ENCODE data around the gene SUCLG1. TPM values are rescaled to one million over a fixed set of nuclear protein-coding genes. Genes with fewer than 3 reads are reported as not detected.
A peak's percentile ranks its signal among the peaks of the same experiment; 100 is the strongest.

Gene SUCLG1
- total and polyA plus RNA-seq, 3 donors from 2014 or later = 48.0 to 80.4 (median 50.6) TPM

DNA sequence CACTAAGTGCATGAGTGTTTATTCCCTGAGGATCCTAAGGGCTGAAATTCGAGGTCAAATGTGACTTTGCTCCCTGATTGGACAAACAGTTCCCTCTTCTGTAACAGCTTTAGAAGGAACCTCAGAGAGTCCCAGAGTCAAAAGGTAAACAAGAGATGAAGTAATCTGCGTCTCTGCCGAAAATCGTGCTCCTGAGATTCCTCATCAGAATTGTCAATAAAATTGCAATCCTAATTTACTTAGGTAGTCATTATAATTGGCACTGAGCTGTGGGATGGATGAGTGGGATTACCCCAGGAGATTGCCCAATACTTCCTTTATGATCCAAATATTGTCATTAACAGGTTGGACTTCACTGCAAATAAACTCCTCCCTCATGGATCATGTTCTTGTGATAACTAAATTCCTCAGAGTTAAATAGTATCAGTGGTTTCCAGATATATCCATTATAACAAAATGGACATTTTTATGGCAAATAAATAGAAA is 907 bp upstream of the SUCLG1 start:
- peak overlapping the region; percentile 99 to 100 for H3K4me3 ChIP-seq
- H3K4me1 ChIP-seq = peaks cover 12% of the 10 kb centered on the region
- no peak for DNase-seq
- H3K27ac ChIP-seq = peak overlapping the region; percentile 92 to 93
- no peaks in the 10 kb centered on the region for H3K36me3 ChIP-seq (ENCODE audit: low read depth, missing control alignments)
- H3K27me3 ChIP-seq = no peaks in the 10 kb centered on the region
- TF ChIP-seq, protein P1, sequence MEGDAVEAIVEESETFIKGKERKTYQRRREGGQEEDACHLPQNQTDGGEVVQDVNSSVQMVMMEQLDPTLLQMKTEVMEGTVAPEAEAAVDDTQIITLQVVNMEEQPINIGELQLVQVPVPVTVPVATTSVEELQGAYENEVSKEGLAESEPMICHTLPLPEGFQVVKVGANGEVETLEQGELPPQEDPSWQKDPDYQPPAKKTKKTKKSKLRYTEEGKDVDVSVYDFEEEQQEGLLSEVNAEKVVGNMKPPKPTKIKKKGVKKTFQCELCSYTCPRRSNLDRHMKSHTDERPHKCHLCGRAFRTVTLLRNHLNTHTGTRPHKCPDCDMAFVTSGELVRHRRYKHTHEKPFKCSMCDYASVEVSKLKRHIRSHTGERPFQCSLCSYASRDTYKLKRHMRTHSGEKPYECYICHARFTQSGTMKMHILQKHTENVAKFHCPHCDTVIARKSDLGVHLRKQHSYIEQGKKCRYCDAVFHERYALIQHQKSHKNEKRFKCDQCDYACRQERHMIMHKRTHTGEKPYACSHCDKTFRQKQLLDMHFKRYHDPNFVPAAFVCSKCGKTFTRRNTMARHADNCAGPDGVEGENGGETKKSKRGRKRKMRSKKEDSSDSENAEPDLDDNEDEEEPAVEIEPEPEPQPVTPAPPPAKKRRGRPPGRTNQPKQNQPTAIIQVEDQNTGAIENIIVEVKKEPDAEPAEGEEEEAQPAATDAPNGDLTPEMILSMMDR (IDR thresholded peaks at IDR 0.05) = no peak
- no peak for TF ChIP-seq POLR2A (IDR thresholded peaks at IDR 0.05)
- intact Hi-C loops (cut with DNase I; ENCODE audit: low total_unique reads) = no loop called here
- WGBS, 2 donors = 5 to 12% methylated on average over 4 of the region's 4 CpGs
- no peaks in the 10 kb centered on the region for H3K9me3 ChIP-seq

DNA sequence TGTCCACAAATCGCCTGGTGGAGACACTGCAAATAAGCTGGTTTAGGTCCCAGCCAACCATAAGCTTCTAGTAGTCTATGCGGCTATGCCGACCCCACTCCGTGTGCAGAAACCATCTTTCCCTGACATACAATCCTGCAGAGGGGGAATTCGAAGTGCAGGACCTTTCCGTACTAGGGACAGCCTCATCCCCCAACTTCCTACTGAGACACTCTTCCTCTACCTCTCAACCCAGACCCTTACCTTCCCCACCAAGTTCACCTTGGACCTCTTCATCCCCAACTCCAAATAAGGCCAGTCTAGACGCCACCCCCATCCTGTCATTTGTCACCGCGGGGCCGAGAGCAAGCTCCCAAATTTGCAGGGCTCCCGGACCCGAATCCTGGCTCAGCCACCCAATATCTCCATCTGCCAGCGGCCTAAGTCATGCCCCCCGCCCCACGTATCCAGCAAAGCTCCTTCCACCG is 496 bp downstream of the SUCLG1 start:
- Histone ChIP-seq H3K27me3 (no peaks in the 10 kb centered on the region), H3K9me3 (no peaks in the 10 kb centered on the region), H3K4me1 (peaks cover 12% of the 10 kb centered on the region), H3K27ac (peak overlapping the region; percentile 92 to 93), H3K4me3 (peak overlapping the region; percentile 99 to 100), H3K36me3 (ENCODE audit: low read depth, missing control alignments) (no peaks in the 10 kb centered on the region)
- TF ChIP-seq, protein P1 (IDR thresholded peaks at IDR 0.05) = no peak
- TF ChIP-seq POLR2A (IDR thresholded peaks at IDR 0.05) = no peak
- DNase-seq = no peak
- 0 to 1% methylated on average over 14 to 16 of the region's 16 CpGs for WGBS, 2 donors
- intact Hi-C loops (cut with DNase I; ENCODE audit: low total_unique reads) = no loop called here

DNA sequence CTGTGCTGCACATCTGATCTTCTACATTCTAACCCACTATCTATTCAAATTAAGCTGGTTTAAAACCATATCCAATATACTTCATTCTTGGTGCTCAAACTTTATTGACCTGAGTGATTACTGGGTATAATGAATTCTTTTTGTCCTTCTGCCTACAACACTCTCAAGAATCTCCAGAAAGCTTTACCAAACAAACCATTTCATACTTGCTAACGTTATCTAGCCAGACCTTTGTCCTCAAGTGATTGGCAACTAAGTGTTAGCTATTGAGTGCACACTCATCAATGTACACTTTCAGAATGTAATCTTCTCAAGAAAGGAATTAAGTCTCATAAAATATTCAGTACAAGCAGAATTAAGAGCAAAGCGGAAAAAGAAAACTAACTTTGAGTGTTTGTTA is 1.4 kb downstream of the SUCLG1 start:
- no peak for TF ChIP-seq POLR2A (IDR thresholded peaks at IDR 0.05)
- TF ChIP-seq, protein P1 (IDR thresholded peaks at IDR 0.05) = no peak
- H3K27ac ChIP-seq = no peak overlapping the region
- intact Hi-C loops (cut with DNase I; ENCODE audit: low total_unique reads) = no loop called here

DNA sequence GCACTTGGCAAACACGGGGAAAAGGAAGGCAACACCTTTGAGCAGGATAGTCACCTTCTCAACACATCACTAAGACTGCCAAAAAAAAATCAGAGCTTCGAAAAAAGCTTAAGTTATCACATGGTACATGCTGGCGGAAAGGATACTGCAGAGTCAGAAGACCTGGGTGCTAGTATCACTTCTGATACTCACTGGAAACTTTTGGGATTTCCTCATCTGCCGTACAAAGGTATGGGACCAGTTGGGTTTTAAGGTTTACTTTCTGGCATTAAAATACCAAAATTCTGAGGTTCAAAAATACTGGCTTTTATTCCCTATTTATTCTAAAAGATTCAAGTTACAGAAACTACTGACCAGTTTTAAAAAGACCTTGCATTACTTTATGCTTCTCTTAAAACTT is 2.9 kb downstream of the SUCLG1 start:
- H3K27ac ChIP-seq = no peak overlapping the region
- no peaks in the 10 kb centered on the region for H3K27me3 ChIP-seq
- H3K36me3 ChIP-seq (ENCODE audit: low read depth, missing control alignments) = no peaks in the 10 kb centered on the region
- intact Hi-C loops (cut with DNase I; ENCODE audit: low total_unique reads) = no loop called here
- DNase-seq = no peak
- peaks cover 12% of the 10 kb centered on the region for H3K4me1 ChIP-seq
- no peak overlapping the region for H3K4me3 ChIP-seq
- H3K9me3 ChIP-seq = no peaks in the 10 kb centered on the region
- WGBS, 2 donors = 84 to 89% methylated on average over 4 of the region's 4 CpGs
- no peak for TF ChIP-seq POLR2A (IDR thresholded peaks at IDR 0.05)
- TF ChIP-seq, protein P1 (IDR thresholded peaks at IDR 0.05) = no peak

More for the DNA sequence above, 1.4 kb downstream of the SUCLG1 start:
- Histone ChIP-seq H3K4me3 (no peak overlapping the region), H3K27me3 (no peaks in the 10 kb centered on the region), H3K4me1 (peaks cover 12% of the 10 kb centered on the region), H3K9me3 (no peaks in the 10 kb centered on the region), H3K36me3 (ENCODE audit: low read depth, missing control alignments) (no peaks in the 10 kb centered on the region)
- no peak for DNase-seq
- 45 to 47% methylated on average over 2 of the region's 2 CpGs for WGBS, 2 donors

DNA sequence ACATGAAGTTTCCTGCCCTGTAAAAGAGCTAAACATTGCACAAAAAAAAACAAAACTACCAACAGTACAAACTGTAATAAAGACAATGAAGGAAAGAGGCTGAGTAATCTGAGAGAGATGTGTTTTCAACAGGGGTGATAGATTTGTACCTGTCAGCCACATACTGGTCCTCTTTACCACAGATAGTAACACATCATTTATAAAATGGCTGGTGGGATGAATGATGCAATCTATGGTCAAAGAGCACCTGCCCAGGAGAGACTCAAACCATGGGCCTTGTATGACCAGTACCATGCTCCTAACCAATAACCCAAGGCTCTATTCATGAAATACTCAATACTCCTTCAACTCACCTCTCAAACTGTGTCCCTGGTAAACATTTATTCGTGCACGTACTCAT is 4.5 kb downstream of the SUCLG1 start:
- no peak overlapping the region for H3K4me3 ChIP-seq
- no peak for DNase-seq
- H3K27ac ChIP-seq = no peak overlapping the region
- intact Hi-C loops (cut with DNase I; ENCODE audit: low total_unique reads) = no loop called here
- TF ChIP-seq, protein P1 (IDR thresholded peaks at IDR 0.05) = no peak
- no peaks in the 10 kb centered on the region for H3K36me3 ChIP-seq (ENCODE audit: low read depth, missing control alignments)
- H3K27me3 ChIP-seq = no peaks in the 10 kb centered on the region
- peaks cover 12% of the 10 kb centered on the region for H3K4me1 ChIP-seq
- WGBS, 2 donors = 91 to 98% methylated on average over 2 of the region's 2 CpGs
- no peaks in the 10 kb centered on the region for H3K9me3 ChIP-seq

All from testis (tissue), 3 donors.